ENCODE results near the gene FAM170A.

The FAM170A gene

GRCh38 chr5:119629339-119629738 lies at the start of gene FAM170A:
FAM170A (plus strand) TSS chr5:119629558; CDS start chr5:119629769, 211 bp downstream.
- DNase-seq = no peak

- no peak for DNase-seq
These were observed 46.4 kb upstream of the FAM170A start for GRCh38 chr5:119582987-119583386.

GRCh38 chr5:119583684-119584083 lies 45.7 kb upstream of the FAM170A start:
- DNase-seq = no peak

GRCh38 chr5:119596046-119596445 lies 33.3 kb upstream of the FAM170A start:
- DNase-seq = no peak

- no peak for DNase-seq
These were observed 31.5 kb upstream of the FAM170A start for GRCh38 chr5:119597728-119598298.

GRCh38 chr5:119613937-119614336 lies 15.4 kb upstream of the FAM170A start:
- no peak for DNase-seq

- no peak for DNase-seq
These were observed 14.5 kb upstream of the FAM170A start for GRCh38 chr5:119614838-119615237.

GRCh38 chr5:119626086-119626485 lies 3.3 kb upstream of the FAM170A start:
- DNase-seq = no peak

- DNase-seq = no peak
These were observed 1.5 kb downstream of the FAM170A start for GRCh38 chr5:119630752-119631440.

- no peak for DNase-seq
These were observed 2.3 kb downstream of the FAM170A start for GRCh38 chr5:119631660-119632059.

- no peak for DNase-seq
These were observed 22.1 kb downstream of the FAM170A start for GRCh38 chr5:119651486-119651885.

GRCh38 chr5:119655061-119655460 lies 25.7 kb downstream of the FAM170A start:
- DNase-seq = no peak

- no peak for DNase-seq
These were observed 26.7 kb downstream of the FAM170A start for GRCh38 chr5:119656023-119656422.

- no peak for DNase-seq
These were observed 37.2 kb downstream of the FAM170A start for GRCh38 chr5:119666542-119666941.

GRCh38 chr5:119678351-119679028 lies 49.1 kb downstream of the FAM170A start:
- DNase-seq = no peak

GRCh38 chr5:119680080-119680479 lies 50.7 kb downstream of the FAM170A start:
- no peak for DNase-seq

- no peak for DNase-seq
These were observed 52.4 kb downstream of the FAM170A start for GRCh38 chr5:119681734-119682133.

GRCh38 chr5:119682372-119682771 lies 53.0 kb downstream of the FAM170A start:
- DNase-seq = no peak
